GM08714 (cell line): Measurements from ENCODE around the gene RNH1.

Experiments used
- H3K4me3 ChIP-seq: fragments of 200-500 bp; sonication (Bioruptor generic); 2 replicates; pipeline ENCODE4 v1.5.1; 2014; ENCODE audit warnings: mild to moderate bottlenecking, low read length, inconsistent platforms
- ZNF274 ChIP-seq: IDR thresholded peaks from 2 replicates; pipeline ENCODE4 v1.6.1; 2012; ENCODE audit warnings: mild to moderate bottlenecking, low read depth, low read length

Gene RNH1

GRCh38 chr11:459511-460220, 47.4 kb downstream of the RNH1 start:
- H3K4me3 ChIP-seq: no peak overlapping the region
- TF ChIP-seq ZNF274: no peak

DNA sequence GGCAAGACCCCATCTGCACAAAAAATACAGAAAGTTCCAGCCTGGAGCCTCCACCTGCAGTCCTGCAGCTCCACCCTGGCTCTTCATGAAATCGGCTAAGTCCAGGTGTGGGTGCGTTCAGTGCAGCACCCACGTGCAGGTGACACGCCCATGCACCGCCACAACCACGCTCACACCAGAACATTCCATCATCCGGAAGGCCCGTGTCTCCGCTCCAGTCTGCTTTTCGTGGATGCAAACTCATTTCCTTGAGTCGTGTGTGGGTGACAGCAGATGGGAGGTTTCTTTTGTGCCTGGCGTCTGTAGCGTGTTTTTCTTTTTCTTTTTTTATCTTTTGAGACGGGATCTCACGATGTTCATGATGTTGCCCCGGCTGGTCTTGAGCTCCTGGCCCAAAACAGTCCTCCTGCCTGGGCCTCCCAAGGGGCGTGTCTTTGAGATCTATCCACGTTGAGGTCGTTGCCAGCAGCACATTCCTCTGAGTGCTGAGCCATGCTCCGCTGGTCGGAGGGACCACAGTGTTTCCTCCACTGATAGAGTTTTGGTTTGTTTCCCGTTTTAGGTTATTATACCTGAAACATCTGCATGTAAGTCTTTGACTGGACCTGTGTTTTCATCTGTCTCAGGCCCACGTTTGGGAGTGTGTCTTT, 49.8 kb downstream of the RNH1 start:
- no peak overlapping the region; the same call in 1 of the 2 replicates for H3K4me3 ChIP-seq
- TF ChIP-seq ZNF274: no peak

DNA sequence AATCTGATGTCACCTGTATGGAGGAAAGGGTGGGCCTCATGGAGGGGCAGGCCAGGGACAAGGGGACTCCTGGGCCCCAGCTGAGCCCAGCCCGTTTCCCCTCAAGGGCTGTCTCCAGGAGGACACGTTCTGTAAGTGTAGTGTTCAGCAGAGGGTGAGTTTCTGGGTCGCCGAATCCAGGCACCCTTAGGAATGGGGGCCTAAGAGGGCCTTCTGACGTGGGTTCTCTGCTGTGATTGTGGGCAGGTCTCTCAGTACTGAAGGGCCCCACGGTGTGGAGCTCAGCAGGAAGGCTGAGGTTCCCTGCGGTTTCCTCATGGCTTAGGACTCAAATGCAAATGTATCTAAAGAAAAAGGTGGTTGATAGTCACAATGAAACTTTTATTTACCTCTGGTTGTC, 50.5 kb downstream of the RNH1 start:
- H3K4me3 ChIP-seq: no peak overlapping the region

GRCh38 chr11:455566-456147, 51.4 kb downstream of the RNH1 start:
- TF ChIP-seq ZNF274: no peak
- no peak overlapping the region for H3K4me3 ChIP-seq

More for the DNA sequence above, 50.5 kb downstream of the RNH1 start:
- TF ChIP-seq ZNF274: no peak

GRCh38 chr11:454801-455565, 52.1 kb downstream of the RNH1 start:
- H3K4me3 ChIP-seq: no peak overlapping the region
- no peak for TF ChIP-seq ZNF274

- TF ChIP-seq ZNF274: no peak
- H3K4me3 ChIP-seq: no peak overlapping the region
These were observed 53.0 kb downstream of the RNH1 start for GRCh38 chr11:454043-454442.

GRCh38 chr11:453564-453963, 53.5 kb downstream of the RNH1 start:
- no peak overlapping the region for H3K4me3 ChIP-seq
- no peak for TF ChIP-seq ZNF274

DNA sequence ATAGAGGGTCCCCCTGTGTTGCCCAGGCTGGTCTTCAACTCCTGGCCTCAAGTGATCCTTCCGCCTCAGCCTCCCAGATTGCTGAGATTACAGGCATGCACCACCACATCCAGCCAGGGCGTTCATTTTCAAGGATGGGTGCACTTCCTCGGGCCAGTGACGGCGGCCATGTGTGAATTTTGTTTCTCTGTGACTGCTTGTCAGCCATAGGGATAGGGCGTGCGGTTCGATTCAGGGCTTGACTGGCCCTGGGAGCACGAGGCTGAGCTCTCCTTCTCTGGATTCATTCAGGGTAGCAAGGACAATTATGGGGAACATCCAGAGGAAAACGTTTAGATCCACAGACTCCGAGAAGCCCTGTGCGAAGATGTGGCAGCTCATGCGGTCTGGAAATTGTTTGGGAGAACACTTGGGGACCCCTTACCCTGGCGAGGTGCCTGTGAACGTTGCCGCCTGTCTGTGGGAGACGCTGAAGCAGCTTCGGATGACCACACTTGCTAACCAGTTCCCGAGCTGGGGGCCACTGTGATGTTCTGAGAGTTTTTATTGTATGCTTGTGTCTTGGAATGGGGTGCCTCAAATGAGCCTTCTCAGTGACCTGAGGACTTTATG, 54.0 kb downstream of the RNH1 start:
- no peak overlapping the region for H3K4me3 ChIP-seq
- TF ChIP-seq ZNF274: no peak

GRCh38 chr11:452203-452744, 54.8 kb downstream of the RNH1 start:
- H3K4me3 ChIP-seq: no peak overlapping the region
- no peak for TF ChIP-seq ZNF274

- no peak overlapping the region; the same call in 1 of the 2 replicates for H3K4me3 ChIP-seq
- no peak for TF ChIP-seq ZNF274
These were observed 55.3 kb downstream of the RNH1 start for GRCh38 chr11:451738-452137.

GRCh38 chr11:450809-451451, 56.1 kb downstream of the RNH1 start:
- TF ChIP-seq ZNF274: no peak
- H3K4me3 ChIP-seq: peak overlapping the region; percentile 90

GRCh38 chr11:449889-450808, 56.9 kb downstream of the RNH1 start, which contains the start of gene PTDSS2:
Gene PTDSS2, plus strand, starts transcription at chr11:450279. Its CDS starts 177 bp downstream, at chr11:450456.
- TF ChIP-seq ZNF274: no peak
- H3K4me3 ChIP-seq: peak within 1 kb of the TSS; percentile 90
